ENCODE measurements around the gene CDK8.

DNA sequence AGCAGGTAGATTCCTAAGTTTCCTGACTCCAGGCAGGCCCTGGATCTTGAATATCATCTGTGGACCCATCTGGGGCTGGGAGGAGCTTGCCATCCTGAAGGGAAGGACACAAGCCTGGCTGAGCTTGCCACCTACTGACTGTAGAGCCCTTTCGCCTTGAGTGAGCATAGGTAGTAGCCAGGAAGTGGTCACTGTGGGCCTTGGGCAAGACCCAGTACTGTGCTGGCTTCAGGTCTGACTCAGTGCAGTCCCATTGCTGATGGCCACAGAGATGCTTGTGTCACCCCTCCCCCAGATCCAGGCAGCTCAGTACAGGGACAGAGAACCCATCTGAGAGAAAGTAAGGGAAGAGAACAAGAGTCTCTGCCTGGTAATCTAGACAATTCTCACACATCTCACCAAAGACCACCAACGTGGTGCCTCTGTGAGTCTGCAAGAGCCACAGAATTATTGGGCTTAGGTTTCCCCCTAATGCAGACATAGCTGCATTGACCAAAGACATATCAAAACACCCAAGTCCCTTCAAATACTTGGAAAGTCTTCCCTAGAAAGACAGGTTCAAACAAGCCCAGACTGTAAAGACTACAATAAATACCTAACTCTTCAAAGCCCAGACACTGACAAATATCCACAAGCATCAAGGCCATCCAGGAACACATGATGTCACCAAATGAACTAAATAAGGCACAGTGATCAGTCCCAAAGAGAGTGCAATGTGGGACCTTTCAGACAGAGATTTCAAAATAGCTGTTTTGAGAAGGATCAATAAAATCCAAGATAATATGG, 195.3 kb downstream of the CDK8 start:
- TF ChIP-seq, protein P1, sequence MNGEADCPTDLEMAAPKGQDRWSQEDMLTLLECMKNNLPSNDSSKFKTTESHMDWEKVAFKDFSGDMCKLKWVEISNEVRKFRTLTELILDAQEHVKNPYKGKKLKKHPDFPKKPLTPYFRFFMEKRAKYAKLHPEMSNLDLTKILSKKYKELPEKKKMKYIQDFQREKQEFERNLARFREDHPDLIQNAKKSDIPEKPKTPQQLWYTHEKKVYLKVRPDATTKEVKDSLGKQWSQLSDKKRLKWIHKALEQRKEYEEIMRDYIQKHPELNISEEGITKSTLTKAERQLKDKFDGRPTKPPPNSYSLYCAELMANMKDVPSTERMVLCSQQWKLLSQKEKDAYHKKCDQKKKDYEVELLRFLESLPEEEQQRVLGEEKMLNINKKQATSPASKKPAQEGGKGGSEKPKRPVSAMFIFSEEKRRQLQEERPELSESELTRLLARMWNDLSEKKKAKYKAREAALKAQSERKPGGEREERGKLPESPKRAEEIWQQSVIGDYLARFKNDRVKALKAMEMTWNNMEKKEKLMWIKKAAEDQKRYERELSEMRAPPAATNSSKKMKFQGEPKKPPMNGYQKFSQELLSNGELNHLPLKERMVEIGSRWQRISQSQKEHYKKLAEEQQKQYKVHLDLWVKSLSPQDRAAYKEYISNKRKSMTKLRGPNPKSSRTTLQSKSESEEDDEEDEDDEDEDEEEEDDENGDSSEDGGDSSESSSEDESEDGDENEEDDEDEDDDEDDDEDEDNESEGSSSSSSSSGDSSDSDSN (IDR thresholded peaks at IDR 0.05; ENCODE audit: borderline replicate concordance in 1 of 2, low read depth in 2 of 2, low read length in 2 of 2): no peak
- TF ChIP-seq IRF2 (CRISPR knock-in tag; IDR thresholded peaks at IDR 0.05) (no peak), GABPA (tag; conservative IDR thresholded peaks at IDR 0.05; ENCODE audit: low read depth) (no peak), SP1 (CRISPR knock-in tag; IDR thresholded peaks at IDR 0.05) (no peak), CREB1 (IDR thresholded peaks at IDR 0.05) (no peak), CREB1 (CRISPR knock-in tag; IDR thresholded peaks at IDR 0.05) (no peak), EP300 (IDR thresholded peaks at IDR 0.05; ENCODE audit: low read length) (no peak)
- TF ChIP-seq, protein P2, sequence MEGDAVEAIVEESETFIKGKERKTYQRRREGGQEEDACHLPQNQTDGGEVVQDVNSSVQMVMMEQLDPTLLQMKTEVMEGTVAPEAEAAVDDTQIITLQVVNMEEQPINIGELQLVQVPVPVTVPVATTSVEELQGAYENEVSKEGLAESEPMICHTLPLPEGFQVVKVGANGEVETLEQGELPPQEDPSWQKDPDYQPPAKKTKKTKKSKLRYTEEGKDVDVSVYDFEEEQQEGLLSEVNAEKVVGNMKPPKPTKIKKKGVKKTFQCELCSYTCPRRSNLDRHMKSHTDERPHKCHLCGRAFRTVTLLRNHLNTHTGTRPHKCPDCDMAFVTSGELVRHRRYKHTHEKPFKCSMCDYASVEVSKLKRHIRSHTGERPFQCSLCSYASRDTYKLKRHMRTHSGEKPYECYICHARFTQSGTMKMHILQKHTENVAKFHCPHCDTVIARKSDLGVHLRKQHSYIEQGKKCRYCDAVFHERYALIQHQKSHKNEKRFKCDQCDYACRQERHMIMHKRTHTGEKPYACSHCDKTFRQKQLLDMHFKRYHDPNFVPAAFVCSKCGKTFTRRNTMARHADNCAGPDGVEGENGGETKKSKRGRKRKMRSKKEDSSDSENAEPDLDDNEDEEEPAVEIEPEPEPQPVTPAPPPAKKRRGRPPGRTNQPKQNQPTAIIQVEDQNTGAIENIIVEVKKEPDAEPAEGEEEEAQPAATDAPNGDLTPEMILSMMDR (IDR thresholded peaks at IDR 0.05 in 2 of 3, conservative IDR thresholded peaks at IDR 0.05 in 1 of 3; ENCODE audit: insufficient read depth in 2 of 3, low read depth in 1 of 3, low read length in 3 of 3): no peak
- TF ChIP-seq, protein P3, sequence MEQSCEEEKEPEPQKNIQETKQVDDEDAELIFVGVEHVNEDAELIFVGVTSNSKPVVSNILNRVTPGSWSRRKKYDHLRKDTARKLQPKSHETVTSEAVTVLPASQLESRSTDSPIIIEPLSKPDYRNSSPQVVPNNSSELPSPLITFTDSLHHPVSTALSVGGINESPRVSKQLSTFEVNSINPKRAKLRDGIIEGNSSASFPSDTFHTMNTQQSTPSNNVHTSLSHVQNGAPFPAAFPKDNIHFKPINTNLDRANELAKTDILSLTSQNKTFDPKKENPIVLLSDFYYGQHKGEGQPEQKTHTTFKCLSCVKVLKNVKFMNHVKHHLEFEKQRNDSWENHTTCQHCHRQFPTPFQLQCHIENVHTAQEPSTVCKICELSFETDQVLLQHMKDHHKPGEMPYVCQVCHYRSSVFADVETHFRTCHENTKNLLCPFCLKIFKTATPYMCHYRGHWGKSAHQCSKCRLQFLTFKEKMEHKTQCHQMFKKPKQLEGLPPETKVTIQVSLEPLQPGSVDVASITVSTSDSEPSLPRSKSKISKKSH (CRISPR knock-in tag; IDR thresholded peaks at IDR 0.05): no peak
- TF ChIP-seq, protein P4, sequence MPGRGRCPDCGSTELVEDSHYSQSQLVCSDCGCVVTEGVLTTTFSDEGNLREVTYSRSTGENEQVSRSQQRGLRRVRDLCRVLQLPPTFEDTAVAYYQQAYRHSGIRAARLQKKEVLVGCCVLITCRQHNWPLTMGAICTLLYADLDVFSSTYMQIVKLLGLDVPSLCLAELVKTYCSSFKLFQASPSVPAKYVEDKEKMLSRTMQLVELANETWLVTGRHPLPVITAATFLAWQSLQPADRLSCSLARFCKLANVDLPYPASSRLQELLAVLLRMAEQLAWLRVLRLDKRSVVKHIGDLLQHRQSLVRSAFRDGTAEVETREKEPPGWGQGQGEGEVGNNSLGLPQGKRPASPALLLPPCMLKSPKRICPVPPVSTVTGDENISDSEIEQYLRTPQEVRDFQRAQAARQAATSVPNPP (IDR thresholded peaks at IDR 0.05; ENCODE audit: borderline replicate concordance, insufficient read depth, insufficient read length): no peak

All from K562 (cell line).